Measurements from ENCODE around the gene RNF150.

DNA sequence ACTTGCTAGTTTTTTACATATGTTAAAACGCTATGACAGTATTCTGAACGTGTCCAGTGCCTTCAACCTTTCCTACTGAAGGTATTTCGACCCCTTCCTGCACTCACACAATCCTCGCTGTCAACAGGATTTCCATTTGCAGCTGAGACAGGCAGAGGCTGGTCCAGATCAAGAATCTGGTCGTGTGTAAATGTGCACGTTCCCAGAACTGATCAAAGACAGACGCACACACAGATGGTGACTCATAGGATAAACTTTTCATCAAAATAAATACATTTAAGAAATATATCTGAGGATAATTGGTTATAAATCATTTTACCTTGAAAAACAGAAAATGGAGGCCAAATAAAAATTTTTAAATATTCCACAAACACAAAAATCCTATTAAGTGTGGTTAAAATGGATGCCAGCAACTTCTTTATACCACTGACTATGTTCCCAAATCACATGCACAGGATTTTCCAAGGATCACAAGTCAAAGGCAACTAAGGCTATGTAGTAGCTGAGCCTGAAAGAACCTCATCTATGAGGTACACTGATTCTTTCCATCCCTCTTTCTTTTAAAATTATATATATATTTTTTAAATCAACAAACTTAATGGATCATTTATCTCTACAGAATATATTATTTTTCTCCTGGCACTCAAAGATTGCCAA is 85.9 kb downstream of the RNF150 start:
- TF ChIP-seq, protein P1, sequence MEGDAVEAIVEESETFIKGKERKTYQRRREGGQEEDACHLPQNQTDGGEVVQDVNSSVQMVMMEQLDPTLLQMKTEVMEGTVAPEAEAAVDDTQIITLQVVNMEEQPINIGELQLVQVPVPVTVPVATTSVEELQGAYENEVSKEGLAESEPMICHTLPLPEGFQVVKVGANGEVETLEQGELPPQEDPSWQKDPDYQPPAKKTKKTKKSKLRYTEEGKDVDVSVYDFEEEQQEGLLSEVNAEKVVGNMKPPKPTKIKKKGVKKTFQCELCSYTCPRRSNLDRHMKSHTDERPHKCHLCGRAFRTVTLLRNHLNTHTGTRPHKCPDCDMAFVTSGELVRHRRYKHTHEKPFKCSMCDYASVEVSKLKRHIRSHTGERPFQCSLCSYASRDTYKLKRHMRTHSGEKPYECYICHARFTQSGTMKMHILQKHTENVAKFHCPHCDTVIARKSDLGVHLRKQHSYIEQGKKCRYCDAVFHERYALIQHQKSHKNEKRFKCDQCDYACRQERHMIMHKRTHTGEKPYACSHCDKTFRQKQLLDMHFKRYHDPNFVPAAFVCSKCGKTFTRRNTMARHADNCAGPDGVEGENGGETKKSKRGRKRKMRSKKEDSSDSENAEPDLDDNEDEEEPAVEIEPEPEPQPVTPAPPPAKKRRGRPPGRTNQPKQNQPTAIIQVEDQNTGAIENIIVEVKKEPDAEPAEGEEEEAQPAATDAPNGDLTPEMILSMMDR (IDR thresholded peaks at IDR 0.05), result no peak
- TF ChIP-seq POLR2AphosphoS5 (IDR thresholded peaks at IDR 0.05), result peak in 1 of 3 donors; percentile 11

Measured in stomach (tissue), 4 donors.